Right atrium auricular region (tissue), 2 donors: ENCODE measurements around the gene SYNPO. TPM values are rescaled to one million over a fixed set of nuclear protein-coding genes. Genes with fewer than 3 reads are reported as not detected.

Source experiments
- DNase-seq: peaks from one replicate; pipeline ENCODE4 v3.0.0-alpha.2; 2019; ENCODE audit warnings: low spot score
- H3K27ac ChIP-seq, 2 donors: fragments of 200-600 bp; sonication (generic); 1 replicate in 1 of 2; 2 replicates in 1 of 2; pipeline ENCODE4 v1.5.1; 2016 to 2019
- H3K27me3 ChIP-seq, 2 donors: fragments of 200-600 bp; sonication (generic); one replicate each; pipeline versions ENCODE4 v1.5.1 to v1.6.0; 2017 to 2019
- H3K36me3 ChIP-seq: fragments of 200-600 bp; sonication (generic); one replicate; pipeline ENCODE4 v1.5.1; 2016
- H3K4me1 ChIP-seq, 2 donors: fragments of 200-600 bp; sonication (generic); one replicate each; pipeline versions ENCODE4 v1.5.1 to v1.6.0; 2017 to 2019
- H3K4me3 ChIP-seq, 2 donors: fragments of 200-600 bp; sonication (generic); 1 replicate in 1 of 2; 2 replicates in 1 of 2; pipeline ENCODE4 v1.5.1; 2017 to 2019; ENCODE audit warnings: mild to moderate bottlenecking in 1 of 2, moderate library complexity in 1 of 2
- H3K9me3 ChIP-seq, 2 donors: fragments of 200-600 bp; sonication (generic); one replicate each; pipeline ENCODE4 v1.5.1; 2019
- total RNA-seq, 2 donors: library from RNA; depleted of rRNA; stranded (reverse); fragments of >200 nt; gene quantifications; one replicate each; pipeline ENCODE4 v1.1.0, GENCODE V29; 2016
- TF ChIP-seq, protein P1 (sequence below), 2 donors: fragments of 200-600 bp; sonication (generic); IDR thresholded peaks; one replicate each; pipeline ENCODE4 v1.5.1; 2019; ENCODE audit warnings: antibody characterized with exemption in 2 of 2

Gene SYNPO
- total RNA-seq, 2 donors from 2014 or later, result 369 to 413 TPM

DNA sequence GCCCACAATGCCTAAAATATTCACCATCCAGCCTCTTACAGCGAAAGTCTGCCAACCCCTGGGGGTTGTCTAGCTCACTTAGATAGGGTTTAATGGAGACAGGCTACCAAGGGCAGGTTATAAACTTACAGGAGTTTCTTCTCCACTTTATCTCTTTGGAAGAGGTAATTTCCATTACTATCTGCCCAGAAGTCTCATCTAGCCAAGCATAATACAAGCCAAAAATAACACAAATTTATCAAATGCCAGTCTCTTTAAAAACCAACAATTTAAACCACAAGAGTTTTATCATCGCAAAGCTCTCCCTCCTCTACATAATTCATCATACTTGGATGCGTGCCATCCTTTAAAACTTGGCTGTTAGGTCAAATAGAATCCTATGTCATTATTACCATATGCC, 54.2 kb downstream of the SYNPO start:
- TF ChIP-seq, protein P1, sequence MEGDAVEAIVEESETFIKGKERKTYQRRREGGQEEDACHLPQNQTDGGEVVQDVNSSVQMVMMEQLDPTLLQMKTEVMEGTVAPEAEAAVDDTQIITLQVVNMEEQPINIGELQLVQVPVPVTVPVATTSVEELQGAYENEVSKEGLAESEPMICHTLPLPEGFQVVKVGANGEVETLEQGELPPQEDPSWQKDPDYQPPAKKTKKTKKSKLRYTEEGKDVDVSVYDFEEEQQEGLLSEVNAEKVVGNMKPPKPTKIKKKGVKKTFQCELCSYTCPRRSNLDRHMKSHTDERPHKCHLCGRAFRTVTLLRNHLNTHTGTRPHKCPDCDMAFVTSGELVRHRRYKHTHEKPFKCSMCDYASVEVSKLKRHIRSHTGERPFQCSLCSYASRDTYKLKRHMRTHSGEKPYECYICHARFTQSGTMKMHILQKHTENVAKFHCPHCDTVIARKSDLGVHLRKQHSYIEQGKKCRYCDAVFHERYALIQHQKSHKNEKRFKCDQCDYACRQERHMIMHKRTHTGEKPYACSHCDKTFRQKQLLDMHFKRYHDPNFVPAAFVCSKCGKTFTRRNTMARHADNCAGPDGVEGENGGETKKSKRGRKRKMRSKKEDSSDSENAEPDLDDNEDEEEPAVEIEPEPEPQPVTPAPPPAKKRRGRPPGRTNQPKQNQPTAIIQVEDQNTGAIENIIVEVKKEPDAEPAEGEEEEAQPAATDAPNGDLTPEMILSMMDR (IDR thresholded peaks at IDR 0.05), result no peak
- DNase-seq, result no peak
- Histone ChIP-seq H3K36me3 (peaks cover 89% of the 10 kb centered on the region), H3K27ac (no peak overlapping the region), H3K4me1 (peaks cover 0 to 7% of the 10 kb centered on the region in 2 donors), H3K27me3 (no peaks in the 10 kb centered on the region), H3K9me3 (no peaks in the 10 kb centered on the region), H3K4me3 (no peak overlapping the region)

DNA sequence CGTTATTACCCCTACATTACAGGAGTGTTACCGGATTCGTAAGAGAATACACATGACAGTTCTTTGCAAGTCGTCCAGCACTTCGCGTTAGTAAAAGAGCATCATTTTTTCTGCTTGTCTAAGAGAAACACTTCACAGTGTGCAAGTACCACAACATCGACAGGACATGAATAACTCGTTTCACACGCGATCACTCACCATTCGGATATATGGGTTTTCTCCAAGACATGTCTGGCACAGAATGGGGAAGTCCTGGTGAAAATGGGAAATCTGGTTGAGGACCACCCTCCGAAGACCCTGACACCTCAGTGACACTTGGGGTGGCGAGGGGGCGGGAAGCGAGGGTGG, 59.8 kb downstream of the SYNPO start:
- H3K4me3 ChIP-seq, result peak overlapping the region; percentile 97 to 98
- H3K9me3 ChIP-seq, result no peaks in the 10 kb centered on the region
- peaks cover 38% of the 10 kb centered on the region for H3K36me3 ChIP-seq
- peak overlapping the region; percentile 98 to 100 for H3K27ac ChIP-seq
- no peaks in the 10 kb centered on the region for H3K27me3 ChIP-seq
- TF ChIP-seq, protein P1 (IDR thresholded peaks at IDR 0.05), result no peak
- H3K4me1 ChIP-seq, result peaks cover 3 to 19% of the 10 kb centered on the region in 2 donors
- DNase-seq, result no peak

DNA sequence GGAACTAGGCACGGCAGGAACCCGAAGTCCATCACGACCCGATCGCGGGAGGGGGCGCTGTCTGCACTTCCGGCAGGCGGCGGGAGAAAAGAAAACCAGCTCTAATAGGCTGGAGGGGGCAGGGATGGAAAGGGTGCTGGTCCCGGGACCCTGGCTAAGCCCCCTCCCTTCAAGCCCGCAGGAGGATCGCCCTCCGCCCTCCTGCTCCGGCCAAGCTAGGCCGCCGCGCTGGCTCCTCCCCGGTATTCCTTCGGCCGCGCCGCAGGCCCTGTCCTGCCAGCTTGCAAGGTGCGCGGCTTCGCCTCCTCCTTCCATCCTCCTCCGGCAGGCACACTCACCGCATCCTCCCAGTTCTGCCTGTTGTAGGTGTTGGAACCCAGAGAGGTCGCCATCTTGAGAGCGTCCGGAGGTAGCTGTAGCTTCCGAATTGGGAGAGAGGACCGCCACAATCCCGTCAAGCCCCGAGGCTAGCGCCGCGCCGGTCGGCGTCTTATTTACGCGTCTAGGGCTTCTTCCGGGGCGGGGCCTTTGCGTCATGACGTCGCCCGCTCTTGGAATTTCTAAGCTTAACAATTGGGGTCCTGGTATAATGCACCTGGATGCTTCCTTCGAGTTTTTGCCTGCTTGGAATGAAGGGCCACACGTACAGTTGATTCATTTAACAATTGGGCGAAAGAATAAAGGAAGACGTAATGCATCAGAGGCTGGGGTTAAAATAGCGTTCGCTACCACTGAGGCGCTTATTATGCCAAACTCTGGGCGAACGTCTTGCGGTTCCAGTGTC, 60.3 kb downstream of the SYNPO start, which contains the start of gene RBM22:
Gene RBM22, minus strand, starts transcription at position 469 of the 784 bp plus-strand sequence. Its CDS starts 77 bp downstream, at position 392.
- H3K36me3 ChIP-seq, result peaks cover 33% of the 10 kb centered on the region
- no peaks in the 10 kb centered on the region for H3K9me3 ChIP-seq
- DNase-seq, result peak; percentile 96
- H3K27ac ChIP-seq, result peak within 1 kb of the TSS; percentile 98 to 100
- H3K27me3 ChIP-seq, result no peaks in the 10 kb centered on the region
- peaks cover 3 to 19% of the 10 kb centered on the region in 2 donors for H3K4me1 ChIP-seq
- peak within 1 kb of the TSS; percentile 97 to 98 for H3K4me3 ChIP-seq
- TF ChIP-seq, protein P1 (IDR thresholded peaks at IDR 0.05), result peak; percentile 72 to 82

DNA sequence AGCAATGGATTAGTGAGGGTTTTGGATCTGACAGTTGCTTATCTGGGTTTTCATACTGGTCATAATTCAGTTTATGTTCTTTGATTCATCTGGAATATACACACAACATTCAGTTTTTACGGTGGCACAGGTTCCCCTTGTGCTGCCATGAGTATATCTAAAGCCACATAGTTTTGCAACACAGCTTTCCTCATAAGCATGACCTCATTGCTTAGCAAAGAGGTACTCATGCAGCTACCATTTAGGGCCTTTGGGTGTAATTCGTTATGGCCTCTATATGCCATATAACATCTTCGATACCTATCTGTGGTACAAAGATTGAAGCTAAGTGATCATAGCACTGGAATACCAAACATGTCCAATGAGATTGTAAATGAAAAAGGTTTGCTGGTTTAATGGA, 63.3 kb downstream of the SYNPO start:
- H3K4me3 ChIP-seq, result no peak overlapping the region
- no peak for DNase-seq
- TF ChIP-seq, protein P1 (IDR thresholded peaks at IDR 0.05), result no peak
- peaks cover 3 to 19% of the 10 kb centered on the region in 2 donors for H3K4me1 ChIP-seq
- no peaks in the 10 kb centered on the region for H3K9me3 ChIP-seq
- H3K27ac ChIP-seq, result no peak overlapping the region
- H3K27me3 ChIP-seq, result no peaks in the 10 kb centered on the region
- peaks cover 7% of the 10 kb centered on the region for H3K36me3 ChIP-seq

DNA sequence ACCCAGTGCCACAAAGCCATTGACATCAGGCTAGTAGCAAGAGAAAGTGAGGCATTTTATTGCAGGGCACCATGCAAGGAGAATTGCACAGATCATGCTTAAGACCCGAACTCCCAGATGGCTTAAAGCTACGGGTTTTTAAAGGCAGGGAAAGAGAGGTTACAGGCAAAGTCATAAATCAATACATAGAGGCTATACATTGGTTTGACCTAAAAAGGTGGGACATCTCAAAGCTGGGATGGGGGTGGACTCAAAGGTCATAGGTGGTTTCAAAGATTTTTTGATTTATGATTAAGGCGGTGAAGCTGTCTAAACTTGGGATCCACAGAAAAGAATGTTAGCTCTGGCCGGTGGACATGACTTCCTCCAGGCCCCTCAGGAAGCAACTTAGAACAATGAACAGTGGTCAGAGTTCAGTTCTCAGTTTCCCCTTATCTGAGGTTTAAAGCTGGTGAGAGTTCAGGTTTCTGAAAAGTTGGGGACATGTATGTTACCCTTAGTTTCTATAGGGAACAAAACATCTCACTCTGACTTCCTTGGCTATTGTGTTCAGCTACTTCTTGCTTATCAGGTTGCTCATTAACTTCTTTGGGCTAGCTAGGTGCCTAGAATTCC, 66.4 kb downstream of the SYNPO start:
- TF ChIP-seq, protein P1 (IDR thresholded peaks at IDR 0.05), result no peak
- H3K4me1 ChIP-seq, result no peaks in the 10 kb centered on the region
- H3K36me3 ChIP-seq, result peaks cover 32% of the 10 kb centered on the region
- H3K4me3 ChIP-seq, result no peak overlapping the region
- no peak overlapping the region for H3K27ac ChIP-seq
- DNase-seq, result no peak
- no peaks in the 10 kb centered on the region for H3K27me3 ChIP-seq
- H3K9me3 ChIP-seq, result no peaks in the 10 kb centered on the region

Other genes starting within 250 kb of the SYNPO start
- 100 to 1,000 TPM; 268 to 424 TPM for gene CD74, start 227.8 kb upstream of the SYNPO start, total RNA-seq
- 1,000 to 10,000 TPM; 1,334 to 2,461 TPM for gene RPS14, start 190.9 kb upstream of the SYNPO start, total RNA-seq
- 10 to 100 TPM; 81.4 to 91.8 TPM for gene NDST1, start 132.5 kb upstream of the SYNPO start, total RNA-seq
- gene MYOZ3, start 20.6 kb downstream of the SYNPO start, total RNA-seq, result 1 to 10 TPM; 2.0 to 3.5 TPM
- gene RBM22, start 60.4 kb downstream of the SYNPO start, total RNA-seq, result 10 to 100 TPM; 26.0 to 29.5 TPM
- gene DCTN4, start 118.4 kb downstream of the SYNPO start, total RNA-seq, result 10 to 100 TPM; 34.6 to 40.0 TPM
- gene SMIM3, start 138.1 kb downstream of the SYNPO start, total RNA-seq, result 10 to 100 TPM; 24.6 to 48.1 TPM
- not detected for gene IRGM, start 205.9 kb downstream of the SYNPO start, total RNA-seq